OCI-LY7 (cell line): ENCODE data around the gene ZBTB16. TPM values are rescaled to one million over a fixed set of nuclear protein-coding genes. Genes with fewer than 3 reads are reported as not detected.

Source experiments
- BruUV-seq: library from RNA; stranded (reverse); fragments of 400-500 nt; replicated peaks from 2 replicates; lab custom pipeline; 2021; lab: Mats Ljungman, UMichigan
- CTCF ChIA-PET: fragments of 300-600 bp; sonication (Branson Sonifier 250); formaldehyde crosslinking; loops from one replicate; lab custom pipeline; 2022; ENCODE audit warnings: antibody characterized with exemption; ENCODE audit not compliant: unreplicated experiment; lab: Charles Lee
- POLR2A ChIA-PET: fragments of 300-600 bp; sonication (Branson Sonifier 250); formaldehyde crosslinking; loops from one replicate; lab custom pipeline; 2022; ENCODE audit warnings: antibody characterized with exemption; lab: Charles Lee
- DNase-seq: peaks from one replicate; pipeline ENCODE4 v3.0.0-alpha.2; 2015; ENCODE audit warnings: low spot score
- H2AFZ ChIP-seq: fragments of 200-600 bp; sonication (generic), shearing (Covaris generic); 2 replicates; pipeline ENCODE4 v1.6.1; 2014; ENCODE audit warnings: mild to moderate bottlenecking, antibody characterized with exemption, low read length, moderate library complexity
- H3K27ac ChIP-seq: fragments of 200-600 bp; sonication (generic); 2 replicates; pipeline ENCODE4 v1.5.1; 2014; ENCODE audit warnings: mixed run types, low read depth, mild to moderate bottlenecking, moderate library complexity, low read length, inconsistent platforms; ENCODE audit not compliant: poor library complexity, severe bottlenecking
- H3K36me3 ChIP-seq: fragments of 200-600 bp; sonication (generic); 2 replicates; pipeline ENCODE4 v1.6.1; 2014; ENCODE audit warnings: mild to moderate bottlenecking, antibody characterized with exemption, low read length, moderate library complexity, mixed read lengths; ENCODE audit not compliant: insufficient read depth
- H3K4me1 ChIP-seq: fragments of 200-600 bp; sonication (generic); 2 replicates; pipeline ENCODE4 v1.5.1; 2014; ENCODE audit warnings: mild to moderate bottlenecking, low read length; ENCODE audit not compliant: insufficient read depth, poor library complexity, severe bottlenecking
- H3K4me2 ChIP-seq: fragments of 200-600 bp; sonication (generic); 2 replicates; pipeline ENCODE4 v1.6.1; 2014; ENCODE audit warnings: mild to moderate bottlenecking, low read length
- H3K4me3 ChIP-seq: fragments of 200-600 bp; sonication (generic); 2 replicates; pipeline ENCODE4 v1.5.1; 2014; ENCODE audit warnings: mild to moderate bottlenecking, low read depth, low read length; ENCODE audit not compliant: poor library complexity, severe bottlenecking
- H3K79me2 ChIP-seq: fragments of 200-600 bp; sonication (generic); 2 replicates; pipeline ENCODE4 v1.6.1; 2016; ENCODE audit warnings: low read depth, mild to moderate bottlenecking, low read length, moderate library complexity, mixed read lengths; ENCODE audit not compliant: insufficient read depth
- H3K9me2 ChIP-seq: fragments of 200-600 bp; sonication (generic); 2 replicates; pipeline ENCODE4 v1.6.1; 2016; ENCODE audit warnings: mild to moderate bottlenecking, low read length, mixed read lengths; ENCODE audit not compliant: insufficient read depth
- H3K9me3 ChIP-seq: fragments of 200-600 bp; sonication (generic); 2 replicates; pipeline ENCODE4 v1.6.1; 2014; ENCODE audit warnings: mild to moderate bottlenecking, mixed run types, low read length, mixed read lengths
- H4K20me1 ChIP-seq: fragments of 200-600 bp; sonication (generic); 2 replicates; pipeline ENCODE4 v1.6.1; 2014; ENCODE audit warnings: mild to moderate bottlenecking, antibody characterized with exemption, low read length, moderate library complexity, mixed read lengths; ENCODE audit not compliant: insufficient read depth
- EZH2phosphoT487 ChIP-seq: fragments of 200-600 bp; sonication (generic); IDR thresholded peaks from 2 replicates; pipeline ENCODE4 v1.6.1; 2018; ENCODE audit warnings: low read depth, borderline replicate concordance, mild to moderate bottlenecking, mixed run types, antibody characterized with exemption, low read length, moderate library complexity, mixed read lengths
- intact Hi-C: fragments of 100-400 bp; cut with micrococcal nuclease; formaldehyde crosslinking; loops from one replicate; pipeline ENCODE4 v1.10.0; 2022; ENCODE audit not compliant: unreplicated experiment
- total RNA-seq, 2 experiments: library from RNA; depleted of rRNA in 1 of 2; stranded (reverse); fragments of >200 nt in 1 of 2; shearing (Covaris generic) in 1 of 2; gene quantifications; 2 replicates each; pipeline ENCODE4 v1.2.3, GENCODE V29; 2014 to 2022
- TF ChIP-seq, protein P1 (sequence below): fragments of 200-600 bp; sonication (generic); conservative IDR thresholded peaks from 2 replicates; pipeline ENCODE4 v1.5.1; 2014; ENCODE audit warnings: mild to moderate bottlenecking, antibody characterized with exemption, low read length, moderate library complexity, mixed read lengths

The ZBTB16 gene
- total RNA-seq, 2 experiments from 2014 or later: not detected

DNA sequence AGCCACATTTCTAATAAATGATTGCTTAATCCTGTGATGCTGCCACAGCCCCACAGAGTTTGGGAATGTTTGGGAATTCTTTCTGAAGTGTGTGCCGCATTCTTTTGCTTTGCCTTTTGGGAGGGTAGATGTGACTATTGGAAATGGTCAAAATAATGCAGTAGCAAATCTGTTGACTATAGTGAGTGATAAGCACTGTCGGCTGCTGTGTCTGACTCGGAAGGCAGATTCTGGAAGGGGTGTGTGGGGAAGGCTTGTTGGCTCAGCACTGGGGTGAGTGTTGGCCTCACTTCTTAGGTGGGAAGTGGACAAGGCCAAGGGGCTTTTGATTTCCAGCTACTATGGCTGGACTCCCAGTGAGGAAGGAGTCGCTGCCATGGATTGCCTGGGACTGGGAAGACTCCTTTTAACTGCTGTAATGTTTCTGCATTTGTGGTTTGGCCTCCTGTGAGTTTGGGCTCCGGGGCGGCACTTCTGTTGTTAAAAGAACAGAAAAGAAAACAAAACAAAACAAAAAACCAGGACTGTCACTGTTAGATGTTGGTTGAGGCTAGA is 20.1 kb downstream of the ZBTB16 start:
- Histone ChIP-seq H3K9me3 (no peaks in the 10 kb centered on the region), H3K4me2 (no peak overlapping the region), H3K27ac (no peak overlapping the region), H3K36me3 (no peaks in the 10 kb centered on the region), H2AFZ (peak overlapping the region; percentile 28; the same call in 1 of the 2 replicates), H3K9me2 (no peaks in the 10 kb centered on the region), H3K4me1 (peaks cover 20% of the 10 kb centered on the region), H3K79me2 (no peaks in the 10 kb centered on the region), H4K20me1 (no peaks in the 10 kb centered on the region), H3K4me3 (no peak overlapping the region)
- POLR2A ChIA-PET: no interaction called here
- intact Hi-C loops: no loop called here
- CTCF ChIA-PET: no interaction called here
- BruUV-seq: no TSS peak
- TF ChIP-seq EZH2phosphoT487: no peak
- TF ChIP-seq, protein P1, sequence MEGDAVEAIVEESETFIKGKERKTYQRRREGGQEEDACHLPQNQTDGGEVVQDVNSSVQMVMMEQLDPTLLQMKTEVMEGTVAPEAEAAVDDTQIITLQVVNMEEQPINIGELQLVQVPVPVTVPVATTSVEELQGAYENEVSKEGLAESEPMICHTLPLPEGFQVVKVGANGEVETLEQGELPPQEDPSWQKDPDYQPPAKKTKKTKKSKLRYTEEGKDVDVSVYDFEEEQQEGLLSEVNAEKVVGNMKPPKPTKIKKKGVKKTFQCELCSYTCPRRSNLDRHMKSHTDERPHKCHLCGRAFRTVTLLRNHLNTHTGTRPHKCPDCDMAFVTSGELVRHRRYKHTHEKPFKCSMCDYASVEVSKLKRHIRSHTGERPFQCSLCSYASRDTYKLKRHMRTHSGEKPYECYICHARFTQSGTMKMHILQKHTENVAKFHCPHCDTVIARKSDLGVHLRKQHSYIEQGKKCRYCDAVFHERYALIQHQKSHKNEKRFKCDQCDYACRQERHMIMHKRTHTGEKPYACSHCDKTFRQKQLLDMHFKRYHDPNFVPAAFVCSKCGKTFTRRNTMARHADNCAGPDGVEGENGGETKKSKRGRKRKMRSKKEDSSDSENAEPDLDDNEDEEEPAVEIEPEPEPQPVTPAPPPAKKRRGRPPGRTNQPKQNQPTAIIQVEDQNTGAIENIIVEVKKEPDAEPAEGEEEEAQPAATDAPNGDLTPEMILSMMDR: no peak
- DNase-seq: no peak

DNA sequence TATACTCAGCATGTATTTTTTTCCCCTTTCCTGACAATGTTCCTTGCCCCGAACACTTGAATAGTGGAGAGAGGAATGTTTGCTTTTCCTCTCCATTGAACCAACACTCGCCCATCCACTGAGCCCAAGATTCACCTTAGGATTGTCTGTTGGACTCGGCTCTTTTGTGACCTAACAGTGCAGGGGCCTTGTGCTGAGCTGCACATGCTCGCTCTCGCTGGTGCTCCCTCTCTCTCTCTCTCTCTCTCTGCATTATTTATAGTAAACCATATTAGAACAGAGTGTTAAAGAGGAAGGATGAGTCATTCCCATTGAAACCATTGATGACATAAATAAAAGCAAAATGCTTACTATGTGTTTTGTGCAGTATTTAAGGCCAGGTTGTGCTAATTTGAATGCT is 20.7 kb downstream of the ZBTB16 start:
- no peak for DNase-seq
- H3K4me2 ChIP-seq: no peak overlapping the region
- no peaks in the 10 kb centered on the region for H4K20me1 ChIP-seq
- H3K4me3 ChIP-seq: no peak overlapping the region
- no peak overlapping the region for H3K27ac ChIP-seq
- intact Hi-C loops: no loop called here
- no peaks in the 10 kb centered on the region for H3K9me3 ChIP-seq
- H2AFZ ChIP-seq: peak overlapping the region; percentile 28; the same call in 1 of the 2 replicates
- TF ChIP-seq, protein P1: no peak
- no peak for TF ChIP-seq EZH2phosphoT487
- no TSS peak for BruUV-seq
- no peaks in the 10 kb centered on the region for H3K9me2 ChIP-seq
- H3K79me2 ChIP-seq: no peaks in the 10 kb centered on the region
- H3K36me3 ChIP-seq: no peaks in the 10 kb centered on the region
- CTCF ChIA-PET: no interaction called here
- H3K4me1 ChIP-seq: peaks cover 20% of the 10 kb centered on the region
- POLR2A ChIA-PET: no interaction called here

GRCh38 chr11:114080769-114081168 is 21.3 kb downstream of the ZBTB16 start:
- H3K79me2 ChIP-seq: no peaks in the 10 kb centered on the region
- H3K4me1 ChIP-seq: peaks cover 20% of the 10 kb centered on the region
- no peak for DNase-seq
- no peaks in the 10 kb centered on the region for H3K9me2 ChIP-seq
- H3K27ac ChIP-seq: no peak overlapping the region
- CTCF ChIA-PET: no interaction called here
- no TSS peak for BruUV-seq
- H3K9me3 ChIP-seq: no peaks in the 10 kb centered on the region
- H3K36me3 ChIP-seq: no peaks in the 10 kb centered on the region
- intact Hi-C loops: no loop called here
- H3K4me2 ChIP-seq: no peak overlapping the region
- no peaks in the 10 kb centered on the region for H4K20me1 ChIP-seq
- H3K4me3 ChIP-seq: no peak overlapping the region
- POLR2A ChIA-PET: no interaction called here
- no peak overlapping the region for H2AFZ ChIP-seq
- no peak for TF ChIP-seq EZH2phosphoT487
- TF ChIP-seq, protein P1: no peak
